K562 (cell line): ENCODE data around the gene EIF2S2. TPM values are rescaled to one million over a fixed set of nuclear protein-coding genes. Genes with fewer than 3 reads are reported as not detected.

Source experiments
- ADNP ChIP-seq: fragments of 200-800 bp; sonication (Bioruptor generic); IDR thresholded peaks from 2 replicates; pipeline ENCODE4 v1.6.1; 2016; ENCODE audit warnings: missing genetic modification characterization, missing compliant biosample characterization
- ARNT ChIP-seq, 2 experiments: fragments of 450-650 bp; IDR thresholded peaks; 2 replicates each; pipeline ENCODE4 v1.6.1; 2016; ENCODE audit warnings: mild to moderate bottlenecking in 1 of 2
- ETV5 ChIP-seq: sonication (generic); formaldehyde crosslinking; IDR thresholded peaks from 2 replicates; pipeline ENCODE4 v1.4.0; 2020; ENCODE audit warnings: low read depth, mild to moderate bottlenecking, missing genetic modification reagents
- EZH2 ChIP-seq: IDR thresholded peaks from 2 replicates; pipeline ENCODE4 v1.6.1; 2012; ENCODE audit warnings: low read depth, mild to moderate bottlenecking, inconsistent platforms, low read length, borderline replicate concordance
- FOS ChIP-seq: IDR thresholded peaks from 3 replicates; pipeline ENCODE4 v1.6.1; 2011; ENCODE audit not compliant: insufficient read length; ENCODE audit errors: extremely low read depth
- KDM4B ChIP-seq, 2 experiments: fragments of 450-650 bp in 1 of 2; sonication (generic) in 1 of 2; IDR thresholded peaks; 2 replicates each; pipeline ENCODE4 v1.6.1; 2016 to 2017; ENCODE audit warnings: borderline replicate concordance in 2 of 2, antibody characterized with exemption in 1 of 2, low read depth in 1 of 2, mild to moderate bottlenecking in 1 of 2
- PTBP1 ChIP-seq: fragments of 200-400 bp; formaldehyde crosslinking; IDR thresholded peaks from 2 replicates; pipeline ENCODE4 v1.6.1; 2017; ENCODE audit warnings: low read depth, low read length
- RAD21 ChIP-seq, 2 experiments: fragments of 250-450 bp in 1 of 2; fragments of 450-650 bp in 1 of 2; sonication (Bioruptor Pico) in 1 of 2; formaldehyde crosslinking in 1 of 2; IDR thresholded peaks in 1 of 2; conservative IDR thresholded peaks in 1 of 2; 2 replicates each; pipeline versions ENCODE4 v1.4.0 to v1.8.0; 2020 to 2022; ENCODE audit warnings: mild to moderate bottlenecking in 2 of 2, moderate library complexity in 1 of 2
- RFX5 ChIP-seq: IDR thresholded peaks from 2 replicates; pipeline ENCODE4 v1.6.1; 2011; ENCODE audit warnings: low read depth, mild to moderate bottlenecking, improper control_type of control experiment, low read length
- SRF ChIP-seq, 2 experiments: fragments of 250-450, 450-650 bp in 1 of 2; sonication (Bioruptor Pico) in 1 of 2; sonication (generic) in 1 of 2; formaldehyde crosslinking; IDR thresholded peaks; 2 replicates each; pipeline versions ENCODE4 v1.5.0 to v1.5.1; 2020 to 2022; ENCODE audit warnings: mild to moderate bottlenecking in 1 of 2, missing genetic modification reagents in 1 of 2
- STAT5A ChIP-seq: IDR thresholded peaks from 2 replicates; pipeline ENCODE4 v1.6.1; 2012; ENCODE audit warnings: low read length, inconsistent platforms, borderline replicate concordance
- ZFP30 ChIP-seq: fragments of 250-450 bp; sonication (Bioruptor Pico); IDR thresholded peaks from 2 replicates; pipeline ENCODE4 v1.8.0; 2022; ENCODE audit warnings: moderate library complexity, mild to moderate bottlenecking, inconsistent platforms, borderline replicate concordance
- ZNF165 ChIP-seq: fragments of 250-450 bp; sonication (Bioruptor Pico); IDR thresholded peaks from 2 replicates; pipeline ENCODE4 v1.4.0; 2020; ENCODE audit warnings: borderline replicate concordance
- polyA plus RNA-seq, 8 experiments: library from polyadenylated mRNA; depleted of rRNA in 4 of 8; stranded (reverse) in 5 of 8; unstranded in 3 of 8; fragments of >200 nt; fragmentation: Nextera tagmentation in 2 of 8; fragmentation: Illumina TruSeq in 1 of 8; extraction: Ambion mirVana in 2 of 8; extraction: Trizol in 1 of 8; gene quantifications; 2 replicates each; pipeline versions ENCODE4 v1.2.1 to v1.2.3, GENCODE V29; 2011 to 2014; ENCODE audit warnings: inconsistent platforms in 1 of 8, missing spikeins in 1 of 8
- total RNA-seq, 7 experiments: library from RNA; depleted of rRNA in 6 of 7; stranded (reverse); fragments of >200 nt in 6 of 7; fragmentation: Illumina TruSeq in 2 of 7; extraction: Trizol in 2 of 7; gene quantifications; 2 replicates each; pipeline versions ENCODE4 v1.2.1 to v1.2.3, GENCODE V29; 2011 to 2021; ENCODE audit warnings: low replicate concordance in 1 of 7
- TF ChIP-seq, protein P1 (sequence below), 2 experiments: fragments of 150-350 bp in 1 of 2; IDR thresholded peaks; 2 replicates each; pipeline ENCODE4 v1.6.1; 2012 to 2016; ENCODE audit warnings: low read depth in 2 of 2, low read length in 2 of 2, mild to moderate bottlenecking in 1 of 2, moderate library complexity in 1 of 2
- TF ChIP-seq, protein P2 (sequence below): fragments of 250-450 bp; sonication (Bioruptor Pico); IDR thresholded peaks from 2 replicates; pipeline ENCODE4 v1.6.1; 2021; ENCODE audit warnings: mild to moderate bottlenecking
- TF ChIP-seq, protein P3 (sequence below): sonication (generic); formaldehyde crosslinking; IDR thresholded peaks from 2 replicates; pipeline ENCODE4 v1.8.1; 2023; ENCODE audit warnings: mild to moderate bottlenecking, missing genetic modification reagents
- TF ChIP-seq, protein P4 (sequence below), 2 experiments: IDR thresholded peaks in 1 of 2; conservative IDR thresholded peaks in 1 of 2; 2 replicates each; pipeline ENCODE4 v1.6.1; 2016; ENCODE audit warnings: low read depth in 2 of 2, mild to moderate bottlenecking in 1 of 2, missing compliant biosample characterization in 1 of 2, missing genetic modification characterization in 1 of 2, moderate library complexity in 1 of 2

Gene EIF2S2
- total and polyA plus RNA-seq, 9 of the 15 experiments (the other 6 are each of a cell fraction or from before 2014, with no cell fraction given) = 79.7 to 220 (median 154) TPM

DNA sequence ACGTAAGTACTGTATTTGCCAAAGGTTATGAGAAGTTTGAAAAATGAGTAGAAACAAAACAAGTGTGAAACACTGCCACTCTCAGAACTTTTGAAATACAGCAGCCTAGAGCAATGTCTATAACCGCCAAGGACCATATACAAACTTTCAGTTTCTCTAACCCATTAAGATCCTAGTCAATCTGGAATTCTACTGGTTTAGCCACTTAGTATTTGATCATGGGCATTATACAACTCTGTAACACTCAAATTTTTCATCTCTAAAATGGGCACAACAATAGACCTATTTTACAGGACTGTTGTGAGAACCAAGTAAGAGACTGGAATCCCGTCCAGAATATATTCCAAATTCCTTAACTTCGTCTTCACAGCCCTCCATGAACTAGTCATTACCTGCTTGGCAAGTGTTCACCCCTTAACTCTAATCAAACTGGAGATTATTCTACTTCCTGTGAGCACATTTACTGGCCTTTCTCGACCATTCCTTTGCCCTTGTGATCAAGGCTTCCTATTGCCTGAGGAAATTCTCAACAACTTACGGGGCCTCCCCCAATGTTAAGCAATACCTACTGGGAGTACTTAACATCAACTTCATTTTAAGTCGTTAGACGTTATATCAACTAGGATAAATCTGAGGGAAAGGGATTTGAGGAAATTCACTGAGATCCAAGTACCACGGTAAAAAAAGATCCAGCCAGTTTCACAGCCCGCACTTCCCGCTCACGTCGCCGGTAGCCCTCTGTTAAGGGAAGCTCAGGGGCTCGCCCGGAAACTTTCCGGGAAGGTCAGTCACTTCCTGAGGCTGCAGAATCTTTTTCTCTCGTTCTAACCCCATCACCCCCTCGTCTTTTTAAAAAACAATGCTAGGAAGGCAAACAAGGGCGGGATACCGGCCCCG lies 1.1 kb downstream of the EIF2S2 start (continued):
- TF ChIP-seq STAT5A = no peak
- TF ChIP-seq EZH2 = no peak
- TF ChIP-seq ETV5 (CRISPR knock-in tag) = no peak
- TF ChIP-seq KDM4B (IDR thresholded peaks at IDR 0.05; ENCODE audit: borderline replicate concordance in 2 of 2, low read depth in 1 of 2) = no peak
- TF ChIP-seq, protein P1, sequence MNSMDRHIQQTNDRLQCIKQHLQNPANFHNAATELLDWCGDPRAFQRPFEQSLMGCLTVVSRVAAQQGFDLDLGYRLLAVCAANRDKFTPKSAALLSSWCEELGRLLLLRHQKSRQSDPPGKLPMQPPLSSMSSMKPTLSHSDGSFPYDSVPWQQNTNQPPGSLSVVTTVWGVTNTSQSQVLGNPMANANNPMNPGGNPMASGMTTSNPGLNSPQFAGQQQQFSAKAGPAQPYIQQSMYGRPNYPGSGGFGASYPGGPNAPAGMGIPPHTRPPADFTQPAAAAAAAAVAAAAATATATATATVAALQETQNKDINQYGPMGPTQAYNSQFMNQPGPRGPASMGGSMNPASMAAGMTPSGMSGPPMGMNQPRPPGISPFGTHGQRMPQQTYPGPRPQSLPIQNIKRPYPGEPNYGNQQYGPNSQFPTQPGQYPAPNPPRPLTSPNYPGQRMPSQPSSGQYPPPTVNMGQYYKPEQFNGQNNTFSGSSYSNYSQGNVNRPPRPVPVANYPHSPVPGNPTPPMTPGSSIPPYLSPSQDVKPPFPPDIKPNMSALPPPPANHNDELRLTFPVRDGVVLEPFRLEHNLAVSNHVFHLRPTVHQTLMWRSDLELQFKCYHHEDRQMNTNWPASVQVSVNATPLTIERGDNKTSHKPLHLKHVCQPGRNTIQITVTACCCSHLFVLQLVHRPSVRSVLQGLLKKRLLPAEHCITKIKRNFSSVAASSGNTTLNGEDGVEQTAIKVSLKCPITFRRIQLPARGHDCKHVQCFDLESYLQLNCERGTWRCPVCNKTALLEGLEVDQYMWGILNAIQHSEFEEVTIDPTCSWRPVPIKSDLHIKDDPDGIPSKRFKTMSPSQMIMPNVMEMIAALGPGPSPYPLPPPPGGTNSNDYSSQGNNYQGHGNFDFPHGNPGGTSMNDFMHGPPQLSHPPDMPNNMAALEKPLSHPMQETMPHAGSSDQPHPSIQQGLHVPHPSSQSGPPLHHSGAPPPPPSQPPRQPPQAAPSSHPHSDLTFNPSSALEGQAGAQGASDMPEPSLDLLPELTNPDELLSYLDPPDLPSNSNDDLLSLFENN (IDR thresholded peaks at IDR 0.05; ENCODE audit: low read depth in 2 of 2, low read length in 2 of 2) = no peak
- peak in 1 of 2 experiments; percentile 3; a peak in 1 of 4 replicates for TF ChIP-seq RAD21 (CRISPR knock-in tag; conservative IDR thresholded peaks at IDR 0.05 in 1 of 2, IDR thresholded peaks at IDR 0.05 in 1 of 2)
- TF ChIP-seq RFX5 = no peak
- no peak for TF ChIP-seq ZFP30 (CRISPR knock-in tag)
- TF ChIP-seq, protein P2, sequence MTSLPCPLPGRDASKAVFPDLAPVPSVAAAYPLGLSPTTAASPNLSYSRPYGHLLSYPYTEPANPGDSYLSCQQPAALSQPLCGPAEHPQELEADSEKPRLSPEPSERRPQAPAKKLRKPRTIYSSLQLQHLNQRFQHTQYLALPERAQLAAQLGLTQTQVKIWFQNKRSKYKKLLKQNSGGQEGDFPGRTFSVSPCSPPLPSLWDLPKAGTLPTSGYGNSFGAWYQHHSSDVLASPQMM = no peak
- no peak for TF ChIP-seq ZNF165
- 0 out of 4 replicates have a peak, but pooled peaks of 1 of the 2 experiments have one; percentile 4 for TF ChIP-seq SRF (CRISPR knock-in tag; IDR thresholded peaks at IDR 0.05)
- TF ChIP-seq PTBP1 = no peak
- TF ChIP-seq FOS = no peak
- TF ChIP-seq ADNP = no peak
- TF ChIP-seq, protein P3, sequence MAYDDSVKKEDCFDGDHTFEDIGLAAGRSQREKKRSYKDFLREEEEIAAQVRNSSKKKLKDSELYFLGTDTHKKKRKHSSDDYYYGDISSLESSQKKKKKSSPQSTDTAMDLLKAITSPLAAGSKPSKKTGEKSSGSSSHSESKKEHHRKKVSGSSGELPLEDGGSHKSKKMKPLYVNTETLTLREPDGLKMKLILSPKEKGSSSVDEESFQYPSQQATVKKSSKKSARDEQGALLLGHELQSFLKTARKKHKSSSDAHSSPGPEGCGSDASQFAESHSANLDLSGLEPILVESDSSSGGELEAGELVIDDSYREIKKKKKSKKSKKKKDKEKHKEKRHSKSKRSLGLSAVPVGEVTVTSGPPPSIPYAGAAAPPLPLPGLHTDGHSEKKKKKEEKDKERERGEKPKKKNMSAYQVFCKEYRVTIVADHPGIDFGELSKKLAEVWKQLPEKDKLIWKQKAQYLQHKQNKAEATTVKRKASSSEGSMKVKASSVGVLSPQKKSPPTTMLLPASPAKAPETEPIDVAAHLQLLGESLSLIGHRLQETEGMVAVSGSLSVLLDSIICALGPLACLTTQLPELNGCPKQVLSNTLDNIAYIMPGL (CRISPR knock-in tag) = no peak
- 0 out of 4 replicates have a peak, but pooled peaks of 1 of the 2 experiments have one; percentile 19 for TF ChIP-seq ARNT (IDR thresholded peaks at IDR 0.05)
- TF ChIP-seq, protein P4, sequence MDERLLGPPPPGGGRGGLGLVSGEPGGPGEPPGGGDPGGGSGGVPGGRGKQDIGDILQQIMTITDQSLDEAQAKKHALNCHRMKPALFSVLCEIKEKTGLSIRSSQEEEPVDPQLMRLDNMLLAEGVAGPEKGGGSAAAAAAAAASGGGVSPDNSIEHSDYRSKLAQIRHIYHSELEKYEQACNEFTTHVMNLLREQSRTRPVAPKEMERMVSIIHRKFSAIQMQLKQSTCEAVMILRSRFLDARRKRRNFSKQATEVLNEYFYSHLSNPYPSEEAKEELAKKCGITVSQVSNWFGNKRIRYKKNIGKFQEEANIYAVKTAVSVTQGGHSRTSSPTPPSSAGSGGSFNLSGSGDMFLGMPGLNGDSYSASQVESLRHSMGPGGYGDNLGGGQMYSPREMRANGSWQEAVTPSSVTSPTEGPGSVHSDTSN (CRISPR knock-in tag; IDR thresholded peaks at IDR 0.05; ENCODE audit: low read depth) = no peak
- TF ChIP-seq, protein P4 (tag; conservative IDR thresholded peaks at IDR 0.05; ENCODE audit: low read depth) = no peak
